Liver (tissue), 3 donors: ENCODE data around the gene SLC37A2.

Experiments
- EGR1 ChIP-seq, 2 donors: IDR thresholded peaks; 2 replicates each; pipeline ENCODE4 v1.6.1; 2016 to 2018; ENCODE audit warnings: antibody characterized with exemption in 2 of 2, low read depth in 2 of 2
- TAF1 ChIP-seq: conservative IDR thresholded peaks from 2 replicates; pipeline ENCODE4 v1.6.1; 2016; ENCODE audit warnings: antibody characterized with exemption, mild to moderate bottlenecking
- TF ChIP-seq, protein P1 (sequence below): fragments of 150-350 bp; IDR thresholded peaks from 2 replicates; pipeline ENCODE4 v1.5.1; 2017; ENCODE audit warnings: improper control_type of control experiment, low read depth, low read length; ENCODE audit not compliant: missing input control
- TF ChIP-seq, protein P2 (sequence below): IDR thresholded peaks from 2 replicates; pipeline ENCODE4 v1.6.1; 2016; ENCODE audit warnings: antibody characterized with exemption
- TF ChIP-seq, protein P3 (sequence below): IDR thresholded peaks from 2 replicates; pipeline ENCODE4 v1.6.1; 2016; ENCODE audit warnings: antibody characterized with exemption
- donor health status: healthy.
- donor health status: healthy.

DNA sequence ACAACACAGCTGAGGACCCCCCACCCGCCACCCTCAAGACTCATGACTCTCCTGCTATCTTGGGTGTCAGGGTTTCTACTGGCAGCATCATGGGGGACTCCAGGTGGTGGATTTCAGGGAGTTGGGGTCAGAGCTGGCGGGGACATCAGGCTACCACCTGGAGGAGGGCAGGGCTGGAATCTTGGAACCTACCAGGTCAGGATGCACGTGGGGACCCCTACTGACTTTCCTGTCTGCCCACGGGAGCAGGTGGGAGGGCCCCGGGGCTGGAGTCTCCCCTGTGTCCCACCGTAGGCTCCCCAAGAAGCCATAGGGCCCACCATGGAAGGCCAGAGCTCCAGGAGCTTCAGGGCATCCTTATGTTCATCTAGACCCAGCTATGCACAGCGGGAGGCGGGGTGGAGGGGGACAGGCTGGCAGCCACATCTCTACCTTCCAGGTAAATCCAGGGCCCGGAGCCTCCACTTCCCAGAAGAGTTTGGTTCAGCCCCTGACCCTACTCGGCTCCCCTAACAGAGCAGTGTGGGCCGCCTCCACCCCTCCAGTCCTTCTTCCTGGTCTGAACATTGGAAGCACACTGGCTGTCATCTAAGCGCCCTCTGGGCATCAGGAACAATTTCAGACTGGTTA, 10.0 kb downstream of the SLC37A2 start:
- TF ChIP-seq, protein P1, sequence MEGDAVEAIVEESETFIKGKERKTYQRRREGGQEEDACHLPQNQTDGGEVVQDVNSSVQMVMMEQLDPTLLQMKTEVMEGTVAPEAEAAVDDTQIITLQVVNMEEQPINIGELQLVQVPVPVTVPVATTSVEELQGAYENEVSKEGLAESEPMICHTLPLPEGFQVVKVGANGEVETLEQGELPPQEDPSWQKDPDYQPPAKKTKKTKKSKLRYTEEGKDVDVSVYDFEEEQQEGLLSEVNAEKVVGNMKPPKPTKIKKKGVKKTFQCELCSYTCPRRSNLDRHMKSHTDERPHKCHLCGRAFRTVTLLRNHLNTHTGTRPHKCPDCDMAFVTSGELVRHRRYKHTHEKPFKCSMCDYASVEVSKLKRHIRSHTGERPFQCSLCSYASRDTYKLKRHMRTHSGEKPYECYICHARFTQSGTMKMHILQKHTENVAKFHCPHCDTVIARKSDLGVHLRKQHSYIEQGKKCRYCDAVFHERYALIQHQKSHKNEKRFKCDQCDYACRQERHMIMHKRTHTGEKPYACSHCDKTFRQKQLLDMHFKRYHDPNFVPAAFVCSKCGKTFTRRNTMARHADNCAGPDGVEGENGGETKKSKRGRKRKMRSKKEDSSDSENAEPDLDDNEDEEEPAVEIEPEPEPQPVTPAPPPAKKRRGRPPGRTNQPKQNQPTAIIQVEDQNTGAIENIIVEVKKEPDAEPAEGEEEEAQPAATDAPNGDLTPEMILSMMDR: no peak
- TF ChIP-seq, protein P2, sequence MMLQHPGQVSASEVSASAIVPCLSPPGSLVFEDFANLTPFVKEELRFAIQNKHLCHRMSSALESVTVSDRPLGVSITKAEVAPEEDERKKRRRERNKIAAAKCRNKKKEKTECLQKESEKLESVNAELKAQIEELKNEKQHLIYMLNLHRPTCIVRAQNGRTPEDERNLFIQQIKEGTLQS: no peak
- no peak for TF ChIP-seq EGR1 (IDR thresholded peaks at IDR 0.05; ENCODE audit: low read depth in 2 of 2)
- no peak for TF ChIP-seq TAF1
- TF ChIP-seq, protein P3, sequence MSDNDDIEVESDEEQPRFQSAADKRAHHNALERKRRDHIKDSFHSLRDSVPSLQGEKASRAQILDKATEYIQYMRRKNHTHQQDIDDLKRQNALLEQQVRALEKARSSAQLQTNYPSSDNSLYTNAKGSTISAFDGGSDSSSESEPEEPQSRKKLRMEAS: no peak
